A204.1 (cell line): ENCODE results near the gene CARD10.

Experiments
- FAIRE-seq: peaks from 2 replicates; lab custom pipeline; 2012; peaks lifted over from hg19 to GRCh38; lab: Jason Lieb, UNC

Gene CARD10

DNA sequence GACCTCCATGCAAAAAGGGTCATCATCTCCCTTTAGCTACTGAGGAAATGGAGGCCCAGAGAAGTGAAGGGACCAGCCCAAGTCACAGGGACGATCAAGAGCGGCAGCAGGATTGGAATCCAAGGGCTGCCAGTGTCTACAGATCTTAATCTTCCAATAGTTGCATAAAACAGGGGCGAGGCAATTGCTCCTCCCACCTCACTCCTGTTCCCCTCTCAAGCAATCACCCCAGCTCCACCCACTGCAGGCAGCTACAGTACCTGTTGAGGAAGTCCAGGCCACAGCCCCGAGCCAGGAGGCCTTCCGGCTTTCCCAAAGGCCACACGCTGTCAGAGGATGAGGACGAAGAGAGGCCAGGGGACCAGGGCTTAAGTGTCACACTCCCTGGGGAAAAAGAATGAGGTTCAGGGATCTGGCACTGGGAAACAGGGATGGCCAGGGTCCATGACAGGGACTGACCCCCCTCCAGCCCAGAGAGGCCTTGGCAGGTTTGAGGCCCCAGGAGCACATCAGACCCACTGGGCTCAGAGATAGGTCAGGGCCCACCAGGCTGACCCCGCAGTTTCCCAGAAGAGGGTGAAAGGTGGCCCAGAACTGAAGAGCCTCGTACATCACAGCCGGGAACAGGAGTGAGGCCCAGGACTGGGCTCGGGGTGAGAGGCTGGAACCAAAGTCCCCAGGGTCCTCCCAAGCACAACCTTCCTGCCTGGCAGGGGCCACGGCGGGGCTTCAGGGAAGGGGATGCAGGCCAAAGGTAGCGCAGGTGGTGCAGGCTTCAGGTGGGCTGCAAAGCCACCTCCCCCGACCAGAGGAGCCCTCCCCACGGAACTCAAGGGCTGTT, 16.7 kb downstream of the CARD10 start:
- no peak for FAIRE-seq

DNA sequence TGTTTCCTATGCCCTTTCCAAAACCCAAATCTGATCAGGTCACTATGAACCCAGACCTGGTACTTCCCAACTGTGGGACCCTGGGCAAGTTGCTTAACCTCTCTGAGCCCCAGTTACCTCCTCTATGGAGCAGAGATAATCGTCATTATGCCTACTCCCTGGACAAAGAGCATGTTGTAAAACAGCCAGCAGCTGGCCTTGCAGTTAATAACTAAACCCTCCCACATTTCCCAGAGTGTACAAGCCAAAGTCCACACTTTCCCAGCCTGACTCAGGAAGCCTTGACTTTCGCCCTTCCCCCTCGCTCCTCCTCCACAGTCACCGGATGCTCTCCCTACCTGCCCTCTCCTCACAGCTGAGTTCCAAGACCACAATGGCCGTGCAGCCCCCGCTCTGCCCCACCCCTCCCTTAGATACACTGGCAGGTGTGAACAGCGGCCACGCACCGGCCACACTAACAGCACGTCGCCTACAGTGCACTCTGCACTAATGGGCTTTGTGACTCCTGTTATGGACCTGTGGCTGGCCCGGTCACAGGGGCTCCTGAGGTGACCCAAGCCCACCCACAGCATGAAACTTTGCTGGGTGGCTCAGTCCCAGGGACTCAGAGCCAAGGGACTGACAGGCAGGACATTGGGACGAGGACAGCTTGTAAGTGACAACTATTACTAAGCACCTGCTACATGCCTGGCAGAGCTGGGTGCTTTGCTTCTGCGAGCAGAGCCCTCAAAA, 17.4 kb downstream of the CARD10 start:
- FAIRE-seq: no peak

DNA sequence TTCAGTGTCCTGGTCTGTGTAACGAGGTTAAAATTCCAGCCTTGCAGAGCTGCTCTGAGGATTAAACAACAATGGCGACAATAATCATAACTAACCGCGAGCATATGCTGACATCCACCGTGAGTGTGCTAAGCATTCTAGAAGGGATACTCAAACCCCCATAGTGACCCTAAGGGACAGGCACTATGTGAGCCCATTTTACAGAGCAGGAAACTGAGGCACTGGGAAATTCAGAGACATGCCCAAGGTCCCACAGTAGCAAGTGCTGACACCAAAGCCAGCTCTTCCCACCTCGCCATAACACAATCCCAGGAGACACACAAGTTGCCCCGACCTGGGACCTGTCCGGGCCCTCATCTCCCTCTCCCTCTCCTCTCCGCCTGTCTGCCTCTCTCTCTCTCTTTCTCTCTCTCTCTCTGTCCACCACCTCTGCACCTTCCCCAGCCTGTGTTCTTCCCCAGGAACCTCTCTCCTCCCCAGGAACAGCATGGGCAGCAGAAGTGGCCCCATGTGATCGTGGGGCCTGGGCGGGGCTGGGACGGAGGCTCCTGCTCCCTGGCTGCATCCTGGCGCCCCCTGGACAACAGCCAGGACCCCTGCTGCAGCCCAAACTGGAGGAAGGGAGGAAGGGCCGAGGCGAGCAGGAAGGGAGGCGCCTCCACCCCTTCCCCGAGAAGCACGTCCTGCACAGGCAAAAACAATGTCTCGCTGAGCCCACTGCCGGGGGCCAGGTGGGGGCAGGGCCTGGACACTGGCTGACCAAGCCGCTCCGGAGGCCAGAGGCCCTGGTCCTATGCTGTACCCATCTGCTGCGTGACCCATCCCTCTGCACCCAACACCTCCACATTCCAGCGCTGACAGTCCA, 18.2 kb downstream of the CARD10 start:
- FAIRE-seq: no peak

DNA sequence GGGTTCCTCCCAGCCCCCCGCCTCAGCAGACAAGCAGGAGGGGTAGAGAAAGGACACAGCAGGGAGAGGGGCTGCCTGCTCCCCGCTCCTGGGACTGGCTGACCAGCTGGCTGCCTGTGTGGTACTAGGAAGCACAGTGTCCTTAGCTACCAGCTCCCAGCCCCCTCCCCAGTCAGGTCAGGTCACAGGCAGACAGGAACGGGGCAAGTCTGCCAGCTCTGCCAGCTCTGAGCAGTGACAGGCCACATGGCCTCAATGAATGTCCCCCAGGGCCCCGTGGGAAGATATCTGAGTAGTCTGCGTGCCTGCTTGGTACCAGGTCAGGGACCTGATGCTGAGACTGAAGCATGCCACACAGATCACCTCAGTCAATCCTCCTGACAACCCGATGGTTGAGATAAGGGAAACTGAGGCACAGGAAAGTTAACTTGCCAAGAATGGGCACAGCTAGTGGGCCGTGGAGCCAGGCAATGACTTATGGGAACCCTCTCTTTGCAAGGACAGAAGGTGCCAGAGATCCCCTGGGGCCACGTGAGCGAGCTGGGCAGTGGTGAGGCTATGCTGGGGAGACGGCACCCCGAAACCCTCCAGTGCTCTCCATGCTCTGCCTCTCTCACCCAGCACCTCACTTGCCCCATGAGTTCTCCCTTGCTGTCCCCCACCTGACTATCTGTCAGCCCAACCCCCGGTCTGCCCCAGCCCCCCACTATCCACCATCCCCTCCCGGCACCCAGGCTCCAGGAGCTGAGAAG, 19.2 kb downstream of the CARD10 start:
- FAIRE-seq: no peak

DNA sequence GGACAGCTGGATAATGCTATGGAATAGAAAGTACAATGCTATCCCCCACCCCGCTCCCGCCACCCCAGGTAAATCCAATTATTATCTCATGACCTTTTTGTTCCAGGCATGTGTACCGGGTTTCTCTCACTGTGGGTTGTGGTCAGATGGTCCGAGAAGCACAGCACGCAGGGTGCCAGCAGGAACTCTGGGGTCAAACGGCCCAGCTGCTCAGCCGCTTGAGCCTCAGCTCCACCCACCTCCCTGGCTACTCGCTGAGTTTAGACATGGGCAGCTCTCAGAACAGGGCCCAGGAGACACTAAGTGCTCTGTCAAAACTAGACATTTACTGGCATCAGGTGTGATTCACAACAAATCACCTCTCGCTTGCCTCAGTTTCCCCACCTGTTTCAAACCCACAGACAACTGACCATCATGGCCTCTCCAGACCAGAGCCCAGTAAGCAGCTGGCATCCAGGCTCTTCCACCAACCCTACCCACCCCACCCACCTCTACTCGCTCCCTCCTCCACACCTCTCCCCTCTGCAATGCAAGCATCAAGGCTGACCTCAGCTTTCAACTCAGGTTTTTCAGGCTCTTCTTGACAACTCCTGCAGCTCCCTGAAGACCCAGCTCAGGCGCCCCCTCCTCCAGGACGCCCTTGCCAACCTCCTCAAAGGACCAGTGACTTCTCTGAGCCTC, 20.0 kb downstream of the CARD10 start:
- no peak for FAIRE-seq

DNA sequence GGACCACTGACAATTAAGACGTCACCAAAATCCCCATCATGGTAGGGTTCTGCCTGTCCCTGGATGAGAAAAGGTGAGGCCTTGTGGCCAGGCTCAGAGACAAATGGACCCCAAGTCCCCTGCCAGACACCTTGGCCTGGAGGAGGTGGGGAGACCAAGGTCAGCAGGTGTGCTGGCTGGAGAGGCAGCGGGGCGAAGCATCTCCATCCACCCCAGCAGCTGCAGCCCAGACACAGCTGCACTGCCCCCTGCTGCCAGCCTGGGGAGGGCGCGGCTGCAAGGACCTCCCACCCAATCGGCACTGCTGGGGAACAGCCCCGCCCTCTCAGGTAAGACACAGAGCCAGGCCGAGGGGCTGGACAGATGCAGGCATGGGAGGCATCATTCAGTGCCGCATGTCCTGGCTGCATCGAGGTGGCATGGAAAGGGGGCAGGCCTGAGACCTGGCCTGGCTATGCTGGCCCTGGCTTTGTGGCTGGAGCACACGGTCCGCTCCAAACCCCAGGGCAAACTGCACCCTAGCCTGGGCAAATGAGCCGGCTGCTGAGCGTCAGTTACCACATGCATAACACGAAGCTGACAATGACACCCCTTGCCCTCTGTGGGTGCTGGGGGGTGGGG, 20.8 kb downstream of the CARD10 start:
- FAIRE-seq: no peak

DNA sequence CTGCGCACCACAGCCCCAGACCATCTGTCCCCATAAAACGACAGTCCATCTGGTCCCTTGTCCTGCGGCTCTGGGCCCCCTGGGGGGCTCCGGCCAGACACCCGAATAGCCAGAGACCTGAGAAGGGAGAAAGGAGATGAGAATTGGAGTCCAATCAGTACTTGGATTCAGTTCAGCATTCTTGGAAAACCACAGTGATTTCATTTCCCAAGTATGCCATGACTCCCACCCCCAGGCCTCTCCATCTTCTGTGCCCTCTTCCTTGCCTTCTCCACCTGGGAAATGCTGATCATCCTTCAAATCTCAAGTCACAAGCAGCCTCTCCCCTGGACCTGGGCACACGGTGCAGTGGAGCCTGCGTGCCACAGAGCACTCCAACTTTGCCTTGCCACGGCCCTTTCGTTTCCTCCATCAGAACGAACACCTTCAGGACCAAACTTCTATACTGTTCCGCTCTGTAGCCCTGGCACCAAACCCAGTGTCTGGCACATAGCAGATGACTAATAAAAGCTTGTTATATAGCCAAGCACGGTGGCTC, 22.1 kb downstream of the CARD10 start:
- no peak for FAIRE-seq

DNA sequence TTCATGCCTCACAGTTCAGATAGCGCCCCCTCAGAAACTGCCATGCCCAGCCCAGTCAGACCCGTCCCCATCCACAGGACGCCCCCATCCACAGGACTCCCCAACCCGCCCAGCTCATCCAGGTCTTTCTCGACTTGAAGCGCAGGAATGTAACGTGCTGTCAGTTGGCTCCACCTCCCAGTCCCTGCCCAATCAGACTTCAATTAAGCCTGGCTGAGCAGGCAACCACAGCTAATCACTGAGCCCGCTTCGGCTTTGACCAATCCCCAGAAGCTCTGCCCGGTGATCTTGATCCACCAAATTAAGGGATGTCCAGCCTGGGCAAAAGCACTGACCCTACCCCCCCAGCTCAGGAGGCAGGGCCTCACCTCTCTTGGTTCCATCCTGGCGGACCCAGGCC, 22.6 kb downstream of the CARD10 start:
- FAIRE-seq: no peak

DNA sequence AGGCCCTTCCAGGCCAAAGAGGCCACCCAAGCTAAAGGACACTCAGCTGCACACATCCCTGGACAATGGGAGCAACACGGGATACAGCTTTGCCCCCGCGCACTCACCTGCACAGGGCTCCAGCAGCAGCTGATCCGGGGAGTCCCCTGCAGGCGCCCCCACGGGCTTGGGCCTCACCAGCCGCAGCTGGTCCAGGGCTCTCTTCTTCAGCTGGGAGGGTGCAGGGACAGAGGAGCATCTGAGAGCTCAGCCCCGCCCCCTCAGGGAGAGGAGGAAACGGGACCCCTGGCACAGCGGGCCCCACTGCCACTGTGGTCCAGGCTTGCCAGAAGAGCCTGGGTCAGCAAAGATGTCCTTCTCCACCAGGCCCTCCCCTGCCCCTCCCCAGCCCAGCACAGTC, 25.2 kb downstream of the CARD10 start:
- FAIRE-seq: no peak

DNA sequence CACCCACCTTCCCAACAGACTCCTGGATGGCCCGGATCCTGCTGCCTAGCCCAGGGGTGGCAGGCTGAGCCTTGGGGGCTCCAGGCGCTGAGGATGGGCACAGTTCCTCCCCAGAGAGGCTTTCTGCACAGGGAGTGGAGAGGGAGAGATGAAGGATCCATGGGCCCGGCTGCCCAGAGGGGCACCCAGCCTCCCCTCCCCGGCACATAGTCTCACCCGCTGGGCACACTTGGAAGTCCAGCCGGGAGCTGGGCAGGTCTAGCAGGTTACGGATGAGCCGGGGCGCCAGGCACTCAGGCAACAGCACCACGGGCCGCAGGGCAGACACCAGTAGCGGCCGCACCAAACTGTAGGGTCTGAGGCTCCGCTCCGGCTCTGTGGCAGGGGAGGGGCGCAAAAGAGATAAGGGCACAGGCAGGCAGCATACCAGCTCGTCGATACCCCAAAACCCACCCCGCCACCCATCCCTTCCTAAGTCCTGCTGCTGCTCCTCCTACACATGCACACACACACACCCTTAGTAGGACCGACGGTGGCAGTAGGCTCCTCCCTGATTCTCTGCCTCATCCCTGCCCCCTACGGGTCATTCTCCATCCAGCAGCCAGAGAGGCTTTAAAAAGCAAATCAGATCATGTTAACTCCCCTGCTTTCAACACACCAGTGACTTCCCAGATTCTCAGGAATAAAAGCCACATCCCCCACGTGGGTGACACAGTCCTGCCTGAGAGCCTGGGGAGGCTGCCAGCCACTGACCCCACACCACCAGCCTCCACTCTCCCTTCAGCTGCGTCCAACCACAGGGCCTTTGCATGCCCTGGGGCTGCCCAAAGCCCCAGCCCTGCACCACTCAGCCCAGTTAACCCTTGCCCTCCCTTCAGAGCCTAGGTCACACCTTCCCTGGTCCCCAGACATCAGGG, 26.5 kb downstream of the CARD10 start:
- FAIRE-seq: no peak

DNA sequence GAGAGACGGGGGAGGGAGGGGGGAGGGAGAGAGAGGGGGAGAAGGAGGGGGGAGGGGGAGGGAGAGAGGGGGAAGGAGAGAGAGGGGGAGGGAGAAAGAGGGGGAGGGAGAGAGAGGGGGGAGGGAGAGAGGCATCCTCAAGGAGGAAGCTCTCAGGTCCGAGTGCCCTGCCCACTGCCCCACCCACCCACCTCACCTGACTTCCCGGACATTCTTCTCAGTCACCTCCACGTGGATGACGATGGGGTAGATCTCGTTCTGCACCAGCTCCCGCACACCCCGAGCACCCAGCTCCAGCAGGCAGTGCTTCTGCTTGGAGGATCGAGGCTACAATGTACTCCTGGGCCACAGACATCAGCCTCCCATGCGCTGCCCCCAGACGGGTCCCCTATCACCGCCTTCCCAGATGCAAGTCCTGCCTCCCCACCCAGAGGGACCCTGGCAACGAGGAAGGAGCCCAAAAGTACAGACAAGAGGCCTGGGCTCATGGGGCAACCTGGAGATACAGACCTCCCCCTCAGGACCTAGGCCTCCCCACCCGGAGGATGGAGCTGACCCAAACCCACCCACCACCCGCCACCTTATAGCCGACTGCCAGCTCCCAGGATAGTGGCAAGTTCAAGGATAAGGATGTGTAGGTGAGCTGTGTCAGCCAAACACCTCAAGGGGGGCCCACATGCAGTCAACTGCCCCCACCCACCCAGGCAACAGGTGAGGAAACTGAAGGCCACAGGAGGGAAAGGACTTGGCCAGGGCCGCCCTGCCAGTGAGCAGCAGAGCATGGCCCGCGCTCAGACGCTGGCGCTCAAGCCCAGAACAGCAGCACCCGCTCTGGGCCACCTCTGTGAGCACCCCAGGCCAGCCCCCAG, 27.4 kb downstream of the CARD10 start:
- FAIRE-seq: no peak

DNA sequence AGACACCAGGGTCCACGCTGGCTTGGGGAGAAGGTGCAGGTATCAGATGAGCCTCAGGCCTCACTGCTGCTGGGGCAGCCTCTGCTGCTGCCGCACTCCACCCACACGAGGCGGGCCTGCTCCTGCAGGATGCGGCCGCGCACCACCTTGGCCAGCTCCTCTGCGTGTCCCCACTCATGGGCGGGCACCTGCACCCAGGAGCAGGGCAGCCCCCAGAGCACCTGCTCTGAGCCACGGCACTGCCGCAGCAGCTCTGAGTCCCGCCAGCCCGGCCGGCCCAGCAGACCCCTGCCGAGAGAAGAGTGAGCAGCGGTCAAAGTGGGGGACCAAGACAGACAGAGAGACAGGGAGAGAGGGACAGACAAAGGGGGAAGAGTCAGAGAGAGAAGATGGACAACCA, 28.1 kb downstream of the CARD10 start:
- FAIRE-seq: no peak

DNA sequence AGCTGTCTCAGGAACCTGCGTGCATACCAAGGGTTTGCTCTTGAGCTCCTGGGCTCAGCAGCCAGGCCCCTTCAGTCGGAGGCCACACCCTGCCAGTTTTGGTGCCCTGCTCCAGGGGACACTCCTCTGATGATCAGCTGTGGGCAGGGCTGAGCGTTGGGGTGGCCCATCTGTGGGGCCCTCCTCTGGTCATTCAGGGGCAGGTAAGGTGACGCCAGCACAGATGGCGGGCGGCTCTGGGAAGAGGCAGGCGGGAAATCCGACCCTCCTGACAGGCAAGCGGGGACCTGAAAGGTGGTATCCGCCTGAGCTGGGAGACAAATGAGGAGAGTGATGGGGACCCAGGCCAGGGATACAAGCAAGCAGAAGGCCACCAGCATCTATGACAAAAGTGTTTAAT, 29.2 kb downstream of the CARD10 start:
- no peak for FAIRE-seq

DNA sequence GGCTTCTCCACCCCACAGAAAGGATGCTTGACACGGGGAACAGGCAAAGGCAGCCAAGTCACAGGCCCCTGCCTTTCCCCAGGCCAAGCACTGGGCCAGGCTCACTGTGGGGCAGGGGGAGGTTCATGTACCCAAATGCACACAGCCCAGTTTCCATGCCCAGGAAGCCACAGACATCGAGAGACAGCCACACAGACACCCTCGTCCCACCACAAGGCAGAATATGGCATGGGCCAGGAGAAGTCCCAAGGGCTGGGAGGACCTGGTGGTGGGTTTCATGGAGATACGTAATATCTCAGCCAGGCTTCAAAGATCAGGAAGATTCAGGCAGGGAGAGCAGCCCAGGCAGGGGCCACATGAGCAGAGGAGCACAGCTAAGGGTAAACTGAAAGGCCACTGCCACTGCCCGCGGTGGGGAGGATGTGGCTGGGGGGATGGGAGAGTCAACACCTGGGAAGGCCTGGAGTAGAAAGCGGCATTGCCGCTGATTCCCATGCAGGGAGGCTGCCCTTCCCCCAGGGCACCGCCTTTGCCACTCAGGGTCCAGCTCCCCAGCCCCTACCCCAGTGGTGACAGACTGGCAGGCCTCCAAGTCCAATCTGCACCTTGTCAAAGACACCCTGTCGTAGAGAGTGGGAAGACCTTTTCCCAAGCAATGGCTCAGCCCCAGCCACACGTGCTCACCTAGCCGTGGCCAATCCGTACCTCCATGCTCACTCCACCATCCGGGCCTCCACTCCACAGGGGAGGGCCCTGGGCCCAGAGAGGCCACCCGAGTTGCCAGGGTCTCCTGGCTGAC, 30.7 kb downstream of the CARD10 start:
- no peak for FAIRE-seq

DNA sequence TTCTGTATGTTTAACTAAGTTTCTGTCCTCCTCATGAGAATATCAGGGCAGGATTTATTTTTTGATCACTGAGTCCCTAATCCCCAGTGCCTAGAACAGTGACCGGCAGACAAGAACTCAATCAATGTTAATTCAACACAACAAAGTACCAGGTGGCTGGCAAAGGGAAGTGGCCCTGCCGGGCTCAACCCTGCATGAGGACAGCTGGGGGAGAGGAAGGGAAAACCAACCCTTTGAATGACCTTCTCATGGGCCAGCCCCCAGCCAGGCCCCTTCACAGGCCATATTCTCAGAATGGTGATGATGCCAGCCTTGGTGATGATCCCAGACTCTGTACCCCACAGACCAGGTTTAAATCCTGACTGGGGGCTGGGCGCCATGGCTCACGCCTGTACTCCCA, 31.6 kb downstream of the CARD10 start:
- no peak for FAIRE-seq

DNA sequence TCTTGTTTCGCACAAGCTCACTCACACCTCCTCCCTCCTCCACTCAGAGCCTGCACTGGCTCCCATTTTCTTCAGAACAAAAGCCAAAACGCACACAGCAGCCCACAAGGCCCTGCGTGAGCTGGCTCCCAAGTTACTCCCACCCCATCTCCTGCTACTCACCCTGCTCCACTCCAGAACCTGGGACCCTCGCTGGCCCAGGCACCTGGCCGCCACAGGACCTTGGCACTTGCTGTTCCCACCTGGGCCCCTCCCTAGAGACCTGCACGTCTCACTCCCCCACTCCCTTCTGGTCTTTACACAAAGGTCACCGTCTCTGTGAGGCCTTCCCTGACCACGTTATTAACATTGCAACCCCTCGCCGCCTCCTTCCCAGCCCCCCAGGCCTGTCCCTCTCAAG, 32.1 kb downstream of the CARD10 start:
- no peak for FAIRE-seq

DNA sequence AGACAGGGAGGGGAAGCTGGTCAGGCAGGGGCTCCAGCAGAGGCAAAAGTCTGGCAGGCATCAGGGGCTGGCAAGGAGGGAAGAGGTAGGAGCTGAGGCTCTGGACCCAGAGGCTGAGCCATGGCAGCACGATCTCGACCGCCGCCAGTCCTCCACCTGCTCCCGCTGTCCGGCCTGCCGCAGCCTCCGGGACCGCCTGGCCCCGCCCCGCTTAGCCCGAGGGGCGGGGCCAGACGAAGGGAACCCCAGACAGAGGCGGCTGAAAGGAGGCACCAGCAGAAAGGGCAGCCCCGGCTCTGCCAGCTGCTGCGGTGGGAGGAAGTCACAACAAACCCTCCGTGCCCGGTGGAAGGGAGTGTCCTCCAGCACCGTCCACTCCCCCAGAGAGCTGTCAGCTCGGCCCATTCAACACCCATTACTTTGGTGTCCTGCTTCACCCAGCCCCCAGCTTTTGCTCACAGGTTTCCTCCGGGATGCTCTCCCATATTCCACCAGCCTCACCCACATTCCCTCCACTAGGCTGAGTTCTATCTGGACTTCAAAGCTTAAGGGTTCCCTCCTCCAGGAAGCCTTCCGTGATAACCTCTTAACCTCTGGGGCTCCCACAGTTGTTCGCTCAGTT, 32.9 kb downstream of the CARD10 start, which contains the start of gene MFNG:
TSS of gene MFNG (minus strand) at position 161 of the 622 bp plus-strand sequence. CDS start 207 bp downstream, outside the sequence.
- FAIRE-seq: no peak
